Heart right ventricle (tissue), 16 donors: ENCODE measurements around the gene HOXC13. TPM values are rescaled to one million over a fixed set of nuclear protein-coding genes. Genes with fewer than 3 reads are reported as not detected.

ENCODE experiments used
- ATAC-seq, 8 donors: fragments of 200-7000 bp; cut with Tn5 transposase; one replicate each; pipeline ENCODE4 v1.9.1; 2020; ENCODE audit warnings: mild to moderate bottlenecking in 8 of 8, moderate library complexity in 8 of 8, moderate number of reproducible peaks in 1 of 8
- DNase-seq, 2 donors: peaks; one replicate each; pipeline ENCODE4 v3.0.0-alpha.2; 2020
- H3K27ac ChIP-seq, 10 donors: fragments of 200-600 bp; sonication (generic) in 2 of 10; one replicate each; pipeline versions ENCODE4 v1.5.0 to v1.8.0; 2020 to 2022; ENCODE audit warnings: mild to moderate bottlenecking in 3 of 10
- H3K27me3 ChIP-seq, 7 donors: fragments of 200-600 bp; one replicate each; pipeline ENCODE4 v1.8.0; 2021 to 2022; ENCODE audit warnings: mild to moderate bottlenecking in 2 of 7
- H3K36me3 ChIP-seq, 9 donors: fragments of 200-600 bp; sonication (generic) in 1 of 9; one replicate each; pipeline versions ENCODE4 v1.5.0 to v1.8.0; 2020 to 2022; ENCODE audit warnings: mild to moderate bottlenecking in 2 of 9
- H3K4me1 ChIP-seq, 9 donors: fragments of 200-600 bp; sonication (generic) in 1 of 9; one replicate each; pipeline versions ENCODE4 v1.5.0 to v1.8.0; 2020 to 2022; ENCODE audit warnings: mild to moderate bottlenecking in 4 of 9
- H3K4me3 ChIP-seq, 10 donors: fragments of 200-600 bp; sonication (generic) in 2 of 10; one replicate each; pipeline versions ENCODE4 v1.5.0 to v1.8.0; 2020 to 2022; ENCODE audit warnings: mild to moderate bottlenecking in 7 of 10, moderate library complexity in 2 of 10
- H3K9me3 ChIP-seq, 11 donors: fragments of 200-600 bp in 10 of 11; sonication (generic) in 2 of 11; one replicate each; pipeline versions ENCODE4 v1.5.0 to v1.8.0; 2013 to 2022; ENCODE audit warnings: mild to moderate bottlenecking in 2 of 11, control low read depth in 1 of 11, moderate library complexity in 1 of 11
- CTCF ChIP-seq, 9 donors: fragments of 200-600 bp; sonication (generic) in 2 of 9; IDR thresholded peaks; one replicate each; pipeline versions ENCODE4 v1.5.0 to v1.8.0; 2021 to 2022; ENCODE audit warnings: antibody characterized with exemption in 9 of 9, mild to moderate bottlenecking in 5 of 9, moderate library complexity in 1 of 9
- WGBS, 2 donors: extraction: QIAGEN DNeasy Blood & Tissue Kit; methylation state at CpG; one replicate each; pipeline ENCODE4 v1.1.7; 2013; ENCODE audit warnings: inconsistent platforms in 1 of 2; 5-methylcytosine and 5-hydroxymethylcytosine counted together
- intact Hi-C, 10 donors: fragments of 100-400 bp; cut with DNase I; formaldehyde crosslinking; loops; one replicate each; pipeline versions ENCODE4 v1.11.1 to v1.14.2; 2022
- polyA plus RNA-seq, 2 donors: library from polyadenylated mRNA; stranded (reverse); fragments of 200-250 nt; gene quantifications; one replicate each; pipeline ENCODE4 v1.2.3, GENCODE V29; 2013
- total RNA-seq, 10 donors: library from RNA; stranded (reverse); fragmentation: NEBNext Ultra II Directional in 3 of 10; extraction: Animal tissue kit (Norgen Biotek cat#: 25700) in 3 of 10; gene quantifications; one replicate each; pipeline versions ENCODE4 v1.2.1 to v1.2.4, GENCODE V29; 2021 to 2023
- donor health status: Arrhythmogenic right ventricular cardiomyopathy.
- donor health status: ischemic (EF 13 %, LVEDD 7.1; RV severe dilation, severe dysfunction).
- donor health status: healthy with polysubstance abuse.
- donor health status: DM: no; HTN: yes; CAD: no.
- donor health status: DM: no; HTN: no; CAD: no.
- donor health status: ischemic (EF 25% LVEDD 6.9; RV normal size, moderate dysfunction).
- donor health status: ischemic (EF 25% LVEDD 5.7; RV mildly dilated, moderate dysfunction).
- donor health status: healthy.
- donor health status: DM: yes; HTN: yes; CAD: no.
- donor health status: Ischemic cardiomyopathy.
- donor health status: ischemic (EF 35%, LVEDD 5.7; RV mildly dilated, moderate dysfunction).
- donor health status: nonischemic (EF 11% LVEDD 7.7; RV severe dilation, severe dysfunction).
- donor health status: DM: yes; HTN: yes; CAD: no.
- donor health status: PGD.
- donor health status: ischemic (EF 29% LVEDD 5.4; RV normal size, mild dysfunction).
- donor health status: nonischemic (EF 23%, LVEDD 6.1; RV moderate dilation, normal function).

The HOXC13 gene
- total and polyA plus RNA-seq, 12 donors: not detected

DNA sequence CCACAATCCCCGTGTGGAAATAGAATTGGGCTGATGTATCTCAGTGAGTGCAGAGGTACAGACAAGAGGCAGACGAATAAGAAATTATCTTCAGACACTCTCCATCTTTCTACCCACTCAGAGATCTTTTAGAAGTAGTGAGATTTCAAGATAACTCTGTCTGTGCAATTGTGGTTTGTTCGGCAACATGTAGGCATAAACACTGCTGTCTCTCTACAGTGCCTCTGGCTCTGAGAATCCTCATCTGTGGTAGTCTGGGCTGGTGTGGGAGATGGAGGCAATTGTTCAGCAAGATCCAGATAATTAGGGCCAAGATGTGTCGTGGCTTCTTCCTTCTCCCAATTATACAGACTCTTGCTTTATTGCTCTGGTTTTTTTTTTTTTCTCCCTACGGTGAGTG is 3.1 kb downstream of the HOXC13 start:
- WGBS, 2 donors: 17 to 19% methylated on average over 5 of the region's 5 CpGs
- intact Hi-C loops: no loop called here
- peaks cover 0 to 9% (median 4%) of the 10 kb centered on the region in 9 donors for H3K4me1 ChIP-seq
- no peak for TF ChIP-seq CTCF (IDR thresholded peaks at IDR 0.05)
- H3K4me3 ChIP-seq: no peak overlapping the region
- no peak overlapping the region for H3K27ac ChIP-seq
- no peaks in the 10 kb centered on the region for H3K9me3 ChIP-seq
- H3K36me3 ChIP-seq: no peaks in the 10 kb centered on the region
- peaks cover 58 to 100% (median 100%) of the 10 kb centered on the region in 7 donors for H3K27me3 ChIP-seq
- DNase-seq (no peak), ATAC-seq (no peak)

DNA sequence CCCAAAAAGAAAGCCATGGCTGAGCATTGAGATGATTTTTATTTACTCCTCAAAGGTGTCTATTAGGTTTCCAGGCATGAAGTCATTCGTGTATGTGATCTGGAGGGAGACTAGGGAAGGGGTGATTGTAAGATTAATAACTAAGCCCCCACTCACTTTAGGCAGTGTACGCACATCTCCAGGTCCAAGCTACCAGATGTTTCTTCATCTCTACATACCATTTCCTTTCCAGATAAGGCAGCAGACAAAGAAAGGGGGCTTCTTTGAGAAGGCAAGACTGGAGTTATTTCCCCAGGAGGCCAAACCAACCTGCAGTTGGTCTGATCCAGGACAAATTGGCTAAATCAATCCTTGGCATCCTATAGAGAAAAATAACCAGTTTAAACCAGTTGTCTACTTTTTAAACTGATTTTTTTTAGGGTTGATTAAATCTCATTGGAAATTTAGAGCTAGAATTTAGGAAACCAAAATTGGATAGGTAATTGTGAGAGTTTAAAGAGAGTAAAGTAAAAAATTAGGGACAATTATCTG is 3.9 kb downstream of the HOXC13 start:
- DNase-seq (no peak), ATAC-seq (no peak)
- 5 to 16% methylated on average over 2 of the region's 2 CpGs for WGBS, 2 donors
- Histone ChIP-seq H3K4me1 (peaks cover 0 to 9% (median 4%) of the 10 kb centered on the region in 9 donors), H3K27ac (no peak overlapping the region), H3K27me3 (peaks cover 66 to 100% (median 100%) of the 10 kb centered on the region in 7 donors), H3K4me3 (no peak overlapping the region), H3K9me3 (no peaks in the 10 kb centered on the region), H3K36me3 (no peaks in the 10 kb centered on the region)
- no peak for TF ChIP-seq CTCF (IDR thresholded peaks at IDR 0.05)
- intact Hi-C loops: no loop called here

DNA sequence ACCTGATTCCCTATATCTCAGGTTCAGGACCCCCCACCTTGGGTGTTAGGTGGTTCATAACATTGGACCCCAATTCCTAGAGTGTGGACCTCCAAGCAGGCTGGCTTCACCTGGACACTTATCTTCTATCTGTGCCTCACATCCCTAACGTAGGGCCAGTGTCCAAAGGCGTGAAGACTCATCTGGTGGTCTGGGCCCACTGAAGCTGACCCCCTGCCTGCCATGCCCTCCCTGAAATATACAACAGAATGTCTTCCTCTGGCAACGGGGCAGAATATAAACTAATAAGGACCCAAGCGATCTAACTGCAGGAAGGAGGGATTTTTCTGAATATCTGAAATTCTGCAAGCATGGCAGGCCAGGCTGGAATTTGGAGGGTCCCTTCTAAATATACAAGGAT is 5.6 kb downstream of the HOXC13 start:
- 11 to 15% methylated on average over 4 of the region's 4 CpGs for WGBS, 2 donors
- intact Hi-C loops: no loop called here
- no peaks in the 10 kb centered on the region for H3K9me3 ChIP-seq
- H3K4me3 ChIP-seq: no peak overlapping the region
- DNase-seq (no peak), ATAC-seq (no peak)
- peaks cover 54 to 100% (median 100%) of the 10 kb centered on the region in 7 donors for H3K27me3 ChIP-seq
- H3K27ac ChIP-seq: no peak overlapping the region
- H3K36me3 ChIP-seq: no peaks in the 10 kb centered on the region
- no peak for TF ChIP-seq CTCF (IDR thresholded peaks at IDR 0.05)
- H3K4me1 ChIP-seq: no peaks in the 10 kb centered on the region

- no peak for TF ChIP-seq CTCF (IDR thresholded peaks at IDR 0.05)
- Histone ChIP-seq H3K36me3 (no peaks in the 10 kb centered on the region), H3K4me1 (no peaks in the 10 kb centered on the region), H3K4me3 (no peak overlapping the region), H3K27ac (no peak overlapping the region), H3K27me3 (peaks cover 51 to 100% (median 100%) of the 10 kb centered on the region in 7 donors), H3K9me3 (no peaks in the 10 kb centered on the region)
- DNase-seq (no peak), ATAC-seq (no peak)
- intact Hi-C loops: no loop called here
- WGBS, 2 donors: 3 to 6% methylated on average over 51 of the region's 51 CpGs
Measured at GRCh38 chr12:53944907-53945847, 6.5 kb downstream of the HOXC13 start.
